ENCODE measurements around the gene FBXL14.

- TF ChIP-seq CTCF (IDR thresholded peaks at IDR 0.05), result no peak
- no peak for TF ChIP-seq POLR2A (IDR thresholded peaks at IDR 0.05)
- no peak for TF ChIP-seq POLR2AphosphoS5 (IDR thresholded peaks at IDR 0.05)
Observed at GRCh38 chr12:1523558-1524050, 70.8 kb downstream of the FBXL14 start.

All from breast epithelium (tissue), 3 donors.